ENCODE results near the gene NFKBIL1. TPM values are rescaled to one million over a fixed set of nuclear protein-coding genes. Genes with fewer than 3 reads are reported as not detected.

NFKBIL1 gene
- total RNA-seq, 2 experiments from 2014 or later = 21.8 to 23.2 TPM

GRCh38 chr6:31586599-31587281 is 39.3 kb downstream of the NFKBIL1 start:
- Histone ChIP-seq H2AFZ (ENCODE audit: low read length) (peak overlapping the region; percentile 45), H3K9me2 (ENCODE audit: insufficient read depth, low read length) (no peaks in the 10 kb centered on the region), H3K4me2 (ENCODE audit: low read length) (peak overlapping the region; percentile 64), H3K27ac (ENCODE audit: low read depth, low read length, poor library complexity, severe bottlenecking) (peak overlapping the region; percentile 64), H3K4me3 (ENCODE audit: low read depth, low read length, poor library complexity, severe bottlenecking) (peak overlapping the region; percentile 4), H3K79me2 (ENCODE audit: insufficient read depth, low read depth, low read length) (peaks cover 3% of the 10 kb centered on the region; the same call in 1 of the 2 replicates), H3K36me3 (ENCODE audit: insufficient read depth, low read length) (no peaks in the 10 kb centered on the region), H4K20me1 (ENCODE audit: insufficient read depth, low read length) (no peaks in the 10 kb centered on the region), H3K9me3 (ENCODE audit: low read length) (no peaks in the 10 kb centered on the region), H3K4me1 (ENCODE audit: insufficient read depth, low read length, poor library complexity, severe bottlenecking) (peaks cover 67% of the 10 kb centered on the region)
- peak; percentile 57 for DNase-seq (ENCODE audit: low spot score)
- intact Hi-C loops (cut with micrococcal nuclease; ENCODE audit: unreplicated experiment) = loop anchor here (10.0 kb wide), 1 partner anchor 182 kb away; the partner anchor contains the start of gene MICA
- no TSS peak for BruUV-seq (replicated peaks)
- POLR2A ChIA-PET = interaction anchor here (0.5 to 3.4 kb wide), 5 partner anchors 11 to 241 kb away, joined by 3 to 19 read pairs (median 4); partner anchors contain the start of genes HSPA1B and LTA
- CTCF ChIA-PET (ENCODE audit: unreplicated experiment) = interaction anchor here (0.9 to 1.7 kb wide), 3 partner anchors 11 to 35 kb away, joined by 3 to 5 read pairs (median 3); partner anchors contain the start of genes AIF1 and TNF
- TF ChIP-seq EZH2phosphoT487 (IDR thresholded peaks at IDR 0.05; ENCODE audit: borderline replicate concordance, low read depth, low read length) = no peak
- TF ChIP-seq, protein P1, sequence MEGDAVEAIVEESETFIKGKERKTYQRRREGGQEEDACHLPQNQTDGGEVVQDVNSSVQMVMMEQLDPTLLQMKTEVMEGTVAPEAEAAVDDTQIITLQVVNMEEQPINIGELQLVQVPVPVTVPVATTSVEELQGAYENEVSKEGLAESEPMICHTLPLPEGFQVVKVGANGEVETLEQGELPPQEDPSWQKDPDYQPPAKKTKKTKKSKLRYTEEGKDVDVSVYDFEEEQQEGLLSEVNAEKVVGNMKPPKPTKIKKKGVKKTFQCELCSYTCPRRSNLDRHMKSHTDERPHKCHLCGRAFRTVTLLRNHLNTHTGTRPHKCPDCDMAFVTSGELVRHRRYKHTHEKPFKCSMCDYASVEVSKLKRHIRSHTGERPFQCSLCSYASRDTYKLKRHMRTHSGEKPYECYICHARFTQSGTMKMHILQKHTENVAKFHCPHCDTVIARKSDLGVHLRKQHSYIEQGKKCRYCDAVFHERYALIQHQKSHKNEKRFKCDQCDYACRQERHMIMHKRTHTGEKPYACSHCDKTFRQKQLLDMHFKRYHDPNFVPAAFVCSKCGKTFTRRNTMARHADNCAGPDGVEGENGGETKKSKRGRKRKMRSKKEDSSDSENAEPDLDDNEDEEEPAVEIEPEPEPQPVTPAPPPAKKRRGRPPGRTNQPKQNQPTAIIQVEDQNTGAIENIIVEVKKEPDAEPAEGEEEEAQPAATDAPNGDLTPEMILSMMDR (conservative IDR thresholded peaks at IDR 0.05; ENCODE audit: low read length) = no peak

GRCh38 chr6:31587791-31588777 is 40.7 kb downstream of the NFKBIL1 start:
- Histone ChIP-seq H3K9me3 (ENCODE audit: low read length) (no peaks in the 10 kb centered on the region), H3K79me2 (ENCODE audit: insufficient read depth, low read depth, low read length) (no peaks in the 10 kb centered on the region), H4K20me1 (ENCODE audit: insufficient read depth, low read length) (no peaks in the 10 kb centered on the region), H2AFZ (ENCODE audit: low read length) (no peak overlapping the region), H3K4me2 (ENCODE audit: low read length) (0 out of 2 replicates have a peak overlapping the region, but pooled peaks have one; percentile 9), H3K9me2 (ENCODE audit: insufficient read depth, low read length) (no peaks in the 10 kb centered on the region), H3K4me3 (ENCODE audit: low read depth, low read length, poor library complexity, severe bottlenecking) (no peak overlapping the region), H3K36me3 (ENCODE audit: insufficient read depth, low read length) (no peaks in the 10 kb centered on the region), H3K4me1 (ENCODE audit: insufficient read depth, low read length, poor library complexity, severe bottlenecking) (peaks cover 63% of the 10 kb centered on the region), H3K27ac (ENCODE audit: low read depth, low read length, poor library complexity, severe bottlenecking) (no peak overlapping the region)
- ChIA-PET POLR2A (interaction anchor here (0.6 kb wide), 2 partner anchors 10 to 35 kb away, joined by 3 to 5 read pairs; no protein-coding TSS in a partner anchor), CTCF (ENCODE audit: unreplicated experiment) (interaction anchor here (0.6 to 1.7 kb wide), 4 partner anchors 10 to 27 kb away, joined by 3 to 5 read pairs (median 3); partner anchors contain the start of genes AIF1 and TNF)
- intact Hi-C loops (cut with micrococcal nuclease; ENCODE audit: unreplicated experiment) = loop anchor here (10.0 kb wide), 1 partner anchor 183 kb away; the partner anchor contains the start of gene MICA
- TF ChIP-seq, protein P1 (conservative IDR thresholded peaks at IDR 0.05; ENCODE audit: low read length) = no peak
- no peak for TF ChIP-seq EZH2phosphoT487 (IDR thresholded peaks at IDR 0.05; ENCODE audit: borderline replicate concordance, low read depth, low read length)
- BruUV-seq (replicated peaks) = no TSS peak
- DNase-seq (ENCODE audit: low spot score) = no peak

Measured in OCI-LY7 (cell line).